ENCODE data around the gene ASPDH. TPM values are rescaled to one million over a fixed set of nuclear protein-coding genes. Genes with fewer than 3 reads are reported as not detected.

ASPDH gene
- total and polyA plus RNA-seq, 2 of the 4 experiments (the other 2 are of a cell fraction) = not detected

DNA sequence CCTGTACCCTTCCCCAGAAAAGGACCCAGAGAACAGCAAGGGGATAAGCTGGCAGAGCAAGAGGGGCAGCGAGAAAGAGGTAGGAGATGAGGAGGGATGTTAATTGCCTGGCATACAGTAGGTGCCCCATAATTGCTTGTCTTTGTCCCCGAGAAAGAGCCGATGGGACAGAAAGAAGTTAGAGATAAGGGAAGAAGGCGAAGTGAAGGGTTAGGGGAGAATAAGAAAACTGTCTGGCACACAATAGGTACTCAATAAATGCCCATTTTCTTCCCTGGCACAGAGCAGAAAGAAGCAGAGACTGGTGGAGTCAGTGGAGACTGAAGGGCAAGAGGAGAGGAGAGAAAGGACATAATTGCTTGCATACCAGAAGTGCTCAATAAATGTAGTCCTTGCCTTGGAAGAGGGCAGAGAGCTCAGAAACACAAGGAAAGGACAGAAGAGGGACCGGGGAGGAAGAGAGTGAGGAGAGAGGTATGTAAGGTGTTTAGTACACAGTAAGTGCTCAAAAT is 18.6 kb downstream of the ASPDH start:
- BruUV-seq (replicated peaks) = no TSS peak

More for the DNA sequence above, 18.6 kb downstream of the ASPDH start:
- H3K4ac ChIP-seq (ENCODE audit: low read depth, low read length) = no peak overlapping the region
- H4K5ac ChIP-seq (ENCODE audit: low read depth, low read length) = no peak overlapping the region
- WGBS, 2 experiments (ENCODE audit: extremely low coverage in 2 of 2, insufficient read length in 1 of 2) = 100% methylated on average over 1 of the region's 5 CpGs; no CpG with 5 or more reads in 1 of the 2 experiments
- H3K18ac ChIP-seq (ENCODE audit: low read depth, low read length) = no peak overlapping the region
- CTCF ChIA-PET = no interaction called here
- peaks cover 6% of the 10 kb centered on the region; the same call in 1 of the 2 replicates for H3K9me3 ChIP-seq (ENCODE audit: control insufficient read depth, insufficient read depth, low read length)
- H2BK15ac ChIP-seq (ENCODE audit: low read depth, low read length) = no peak overlapping the region
- H3K23ac ChIP-seq (ENCODE audit: low read depth, low read length) = no peak overlapping the region
- no peaks in the 10 kb centered on the region for H4K20me1 ChIP-seq (ENCODE audit: insufficient read depth, low read length)
- no peak overlapping the region for H3K14ac ChIP-seq (replicated peaks; ENCODE audit: low read depth, low read length)
- no peak overlapping the region for H3K56ac ChIP-seq (ENCODE audit: extremely low read depth, insufficient read depth, low read length)
- no peak for DNase-seq
- POLR2A ChIA-PET (ENCODE audit: unreplicated experiment) = no interaction called here
- intact Hi-C loops (cut with micrococcal nuclease) = no loop called here
- H2AK5ac ChIP-seq (ENCODE audit: low read depth, low read length) = no peak overlapping the region
- TF ChIP-seq MAZ (IDR thresholded peaks at IDR 0.05; ENCODE audit: borderline replicate concordance, low read depth, low read length) (no peak), POLR2A (IDR thresholded peaks at IDR 0.05; ENCODE audit: low read depth, low read length) (no peak), RAD21 (IDR thresholded peaks at IDR 0.05; ENCODE audit: low read length) (no peak), FOS (IDR thresholded peaks at IDR 0.05; ENCODE audit: low read depth, low read length) (no peak), SMC3 (IDR thresholded peaks at IDR 0.05; ENCODE audit: low read depth, low read length) (no peak), MAFK (IDR thresholded peaks at IDR 0.05; ENCODE audit: low read depth, low read length) (no peak), RFX5 (IDR thresholded peaks at IDR 0.05; ENCODE audit: low read depth, low read length) (no peak), MXI1 (IDR thresholded peaks at IDR 0.05; ENCODE audit: borderline replicate concordance, low read depth, low read length) (no peak)
- TF ChIP-seq, protein P1, sequence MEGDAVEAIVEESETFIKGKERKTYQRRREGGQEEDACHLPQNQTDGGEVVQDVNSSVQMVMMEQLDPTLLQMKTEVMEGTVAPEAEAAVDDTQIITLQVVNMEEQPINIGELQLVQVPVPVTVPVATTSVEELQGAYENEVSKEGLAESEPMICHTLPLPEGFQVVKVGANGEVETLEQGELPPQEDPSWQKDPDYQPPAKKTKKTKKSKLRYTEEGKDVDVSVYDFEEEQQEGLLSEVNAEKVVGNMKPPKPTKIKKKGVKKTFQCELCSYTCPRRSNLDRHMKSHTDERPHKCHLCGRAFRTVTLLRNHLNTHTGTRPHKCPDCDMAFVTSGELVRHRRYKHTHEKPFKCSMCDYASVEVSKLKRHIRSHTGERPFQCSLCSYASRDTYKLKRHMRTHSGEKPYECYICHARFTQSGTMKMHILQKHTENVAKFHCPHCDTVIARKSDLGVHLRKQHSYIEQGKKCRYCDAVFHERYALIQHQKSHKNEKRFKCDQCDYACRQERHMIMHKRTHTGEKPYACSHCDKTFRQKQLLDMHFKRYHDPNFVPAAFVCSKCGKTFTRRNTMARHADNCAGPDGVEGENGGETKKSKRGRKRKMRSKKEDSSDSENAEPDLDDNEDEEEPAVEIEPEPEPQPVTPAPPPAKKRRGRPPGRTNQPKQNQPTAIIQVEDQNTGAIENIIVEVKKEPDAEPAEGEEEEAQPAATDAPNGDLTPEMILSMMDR (conservative IDR thresholded peaks at IDR 0.05; ENCODE audit: low read depth, low read length) = no peak
- TF ChIP-seq, protein P2, sequence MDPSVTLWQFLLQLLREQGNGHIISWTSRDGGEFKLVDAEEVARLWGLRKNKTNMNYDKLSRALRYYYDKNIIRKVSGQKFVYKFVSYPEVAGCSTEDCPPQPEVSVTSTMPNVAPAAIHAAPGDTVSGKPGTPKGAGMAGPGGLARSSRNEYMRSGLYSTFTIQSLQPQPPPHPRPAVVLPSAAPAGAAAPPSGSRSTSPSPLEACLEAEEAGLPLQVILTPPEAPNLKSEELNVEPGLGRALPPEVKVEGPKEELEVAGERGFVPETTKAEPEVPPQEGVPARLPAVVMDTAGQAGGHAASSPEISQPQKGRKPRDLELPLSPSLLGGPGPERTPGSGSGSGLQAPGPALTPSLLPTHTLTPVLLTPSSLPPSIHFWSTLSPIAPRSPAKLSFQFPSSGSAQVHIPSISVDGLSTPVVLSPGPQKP (IDR thresholded peaks at IDR 0.05; ENCODE audit: borderline replicate concordance, low read depth, low read length) = no peak
- H3K4me2 ChIP-seq (ENCODE audit: low read depth, low read length) = no peak overlapping the region
- no peak overlapping the region for H3K9ac ChIP-seq (ENCODE audit: low read depth, low read length)
- no peak overlapping the region for H2BK120ac ChIP-seq (ENCODE audit: low read depth, low read length)
- no peak overlapping the region for H4K91ac ChIP-seq (ENCODE audit: insufficient read depth, low read depth, low read length)
- peak overlapping the region; percentile 55 for H2AK9ac ChIP-seq (replicated peaks; ENCODE audit: low read depth, low read length, poor library complexity)
- H3K9me1 ChIP-seq (ENCODE audit: insufficient read depth, low read length) = no peaks in the 10 kb centered on the region
- no peak overlapping the region for H3K27ac ChIP-seq (ENCODE audit: insufficient read depth, low read length)
- no peaks in the 10 kb centered on the region for H3K79me1 ChIP-seq (ENCODE audit: low read depth in 1 of 2, low read length in 2 of 2)
- H4K8ac ChIP-seq (ENCODE audit: low read depth in 2 of 2, low read length in 2 of 2) = no peak overlapping the region
- ATAC-seq (ENCODE audit: low read depth) = no peak
- H3K4me1 ChIP-seq (ENCODE audit: control insufficient read depth, insufficient read depth, low read length) = no peaks in the 10 kb centered on the region
- peaks cover 43% of the 10 kb centered on the region for H3K27me3 ChIP-seq (ENCODE audit: control insufficient read depth, insufficient read depth, low read length)
- H2BK20ac ChIP-seq (ENCODE audit: low read depth, low read length) = no peak overlapping the region
- dilution Hi-C loops (cut with HindIII; ENCODE audit: low sequenced_read_pairs, unreplicated experiment) = no loop called here
- H2AFZ ChIP-seq (replicated peaks; ENCODE audit: low read length, poor library complexity) = no peak overlapping the region
- no peak overlapping the region for H2BK5ac ChIP-seq (ENCODE audit: low read depth, low read length, poor library complexity, severe bottlenecking)
- in situ Hi-C loops (cut with MboI; ENCODE audit: low sequenced_read_pairs) = no loop called here
- peaks cover 2% of the 10 kb centered on the region; the same call in 1 of the 2 replicates for H3K36me3 ChIP-seq (ENCODE audit: control insufficient read depth, insufficient read depth, low read length)
- no peak overlapping the region for H3K4me3 ChIP-seq (ENCODE audit: insufficient read depth, low read depth, low read length)
